HCT116 (cell line): ENCODE results near the gene TLR9. TPM values are rescaled to one million over a fixed set of nuclear protein-coding genes. Genes with fewer than 3 reads are reported as not detected.
A peak's percentile ranks its signal among the peaks of the same experiment; 100 is the strongest.
"Not testable (repeated sequence)": the region's sequence is repeated elsewhere in the genome, so short reads cannot be mapped to it uniquely, and the experiment has no call there.

Experiments
- ATAC-seq: fragments of 200-7000 bp; cut with Tn5 transposase; 2 replicates; pipeline ENCODE4 v1.9.1; 2020; ENCODE audit warnings: mild to moderate bottlenecking, moderate library complexity
- Bru-seq: library from RNA; stranded (reverse); fragments of 400-500 nt; gene quantifications from one replicate; lab custom pipeline; 2021; lab: Mats Ljungman, UMichigan
- BruChase-seq, 2 experiments: library from RNA; stranded (reverse); fragments of 400-500 nt; gene quantifications; one replicate each; lab custom pipeline; 2021; lab: Mats Ljungman, UMichigan
- BruUV-seq: library from RNA; stranded (reverse); fragments of 400-500 nt; replicated peaks from 2 replicates; lab custom pipeline; 2021; lab: Mats Ljungman, UMichigan
- CTCF ChIA-PET: fragments of 300-600 bp; sonication (Branson Sonifier 250); formaldehyde crosslinking; loops from one replicate; lab custom pipeline; 2021; ENCODE audit warnings: antibody characterized with exemption; lab: Charles Lee
- POLR2A ChIA-PET: fragments of 300-600, 350-600 bp; sonication (Branson Sonifier 250); formaldehyde crosslinking; loops from one replicate; lab custom pipeline; 2021; ENCODE audit warnings: antibody characterized with exemption; lab: Charles Lee
- RAD21 ChIA-PET, 2 experiments: fragments of 300-600 bp; sonication (Branson Sonifier 250); formaldehyde crosslinking; loops; one replicate each; lab custom pipeline; 2023; ENCODE audit warnings: low total read pairs in 2 of 2; ENCODE audit not compliant: uncharacterized antibody in 2 of 2, unreplicated experiment in 2 of 2, low non-redundant PET in 1 of 2; lab: Charles Lee
- DNase-seq: peaks from one replicate; pipeline ENCODE4 v3.0.0-alpha.2; 2010; ENCODE audit warnings: low read depth, low spot score
- H2AFZ ChIP-seq: fragments of 200-600 bp; shearing (Covaris generic), sonication (generic); 2 replicates; pipeline ENCODE4 v1.6.1; 2017; ENCODE audit warnings: low read depth, mixed run types, mixed read lengths, antibody characterized with exemption, low read length; ENCODE audit not compliant: poor library complexity, severe bottlenecking
- H3K27ac ChIP-seq: 2 replicates; pipeline ENCODE4 v1.5.1; 2012; ENCODE audit warnings: low read depth, low read length
- H3K27me3 ChIP-seq: fragments of 200-600 bp; sonication (generic); 2 replicates; pipeline ENCODE4 v1.6.1; 2016; ENCODE audit warnings: mixed run types, low read length, mixed read lengths; ENCODE audit not compliant: insufficient read depth
- H3K36me3 ChIP-seq, 2 experiments: fragments of 200-500 bp in 1 of 2; fragments of 200-600 bp in 1 of 2; sonication (Bioruptor generic) in 1 of 2; sonication (generic) in 1 of 2; 2 replicates each; pipeline versions ENCODE4 v1.5.1 to v1.6.1; 2014 to 2016; ENCODE audit warnings: low read length in 2 of 2, inconsistent platforms in 1 of 2, mixed read lengths in 1 of 2, mixed run types in 1 of 2; ENCODE audit not compliant: insufficient read depth in 2 of 2, control insufficient read depth in 1 of 2
- H3K4me1 ChIP-seq, 2 experiments: fragments of 200-600 bp in 1 of 2; sonication (generic) in 1 of 2; 2 replicates each; pipeline versions ENCODE4 v1.5.1 to v1.6.1; 2012 to 2017; ENCODE audit warnings: low read length in 2 of 2, inconsistent platforms in 1 of 2, mild to moderate bottlenecking in 1 of 2, mixed read lengths in 1 of 2, mixed run types in 1 of 2, moderate library complexity in 1 of 2; ENCODE audit not compliant: insufficient read depth in 2 of 2, control insufficient read depth in 1 of 2
- H3K4me2 ChIP-seq: fragments of 200-600 bp; sonication (generic); 2 replicates; pipeline ENCODE4 v1.6.1; 2017; ENCODE audit warnings: mixed run types, low read length, mixed read lengths
- H3K4me3 ChIP-seq, 2 experiments: fragments of 200-600 bp in 1 of 2; sonication (generic) in 1 of 2; replicated peaks in 1 of 2; 2 replicates each; pipeline ENCODE4 v1.5.1; 2011 to 2016; ENCODE audit warnings: low read length in 2 of 2, control low read depth in 1 of 2, low read depth in 1 of 2, mild to moderate bottlenecking in 1 of 2, mixed read lengths in 1 of 2, mixed run types in 1 of 2
- H3K79me2 ChIP-seq: fragments of 200-600 bp; sonication (generic); 2 replicates; pipeline ENCODE4 v1.6.1; 2017; ENCODE audit warnings: mild to moderate bottlenecking, mixed run types, low read length, moderate library complexity, mixed read lengths; ENCODE audit not compliant: insufficient read depth
- H3K9ac ChIP-seq: fragments of 200-600 bp; sonication (generic); 2 replicates; pipeline ENCODE4 v1.6.1; 2016; ENCODE audit warnings: low read length, mixed read lengths
- H3K9me2 ChIP-seq: fragments of 200-600 bp; sonication (generic), shearing (Covaris generic); 2 replicates; pipeline ENCODE4 v1.6.1; 2017; ENCODE audit warnings: mixed run types, mild to moderate bottlenecking, moderate library complexity; ENCODE audit not compliant: insufficient read depth
- H3K9me3 ChIP-seq, 2 experiments: fragments of 200-500 bp in 1 of 2; fragments of 200-600 bp in 1 of 2; sonication (Bioruptor generic) in 1 of 2; sonication (generic) in 1 of 2; 2 replicates each; pipeline ENCODE4 v1.6.1; 2014 to 2017; ENCODE audit warnings: low read length in 2 of 2, mixed read lengths in 2 of 2, inconsistent platforms in 1 of 2, low read depth in 1 of 2, mild to moderate bottlenecking in 1 of 2, mixed run types in 1 of 2, moderate library complexity in 1 of 2; ENCODE audit not compliant: control insufficient read depth in 1 of 2, insufficient read depth in 1 of 2
- H4K20me1 ChIP-seq: fragments of 200-600 bp; sonication (generic), shearing (Covaris generic); 2 replicates; pipeline ENCODE4 v1.6.1; 2017; ENCODE audit warnings: mixed run types, mild to moderate bottlenecking, moderate library complexity; ENCODE audit not compliant: insufficient read depth
- ZNF274 ChIP-seq: fragments of 200-500 bp; sonication (Bioruptor generic); IDR thresholded peaks from 2 replicates; pipeline ENCODE4 v1.6.1; 2014; ENCODE audit warnings: mild to moderate bottlenecking, low read depth, low read length, inconsistent platforms
- intact Hi-C: fragments of 100-400 bp; cut with micrococcal nuclease; formaldehyde crosslinking; loops from 2 replicates; pipeline ENCODE4 v1.10.0; 2022
- long read RNA-seq: library from polyadenylated mRNA; unstranded; transcript quantifications from one replicate; pipeline ENCODE4 v2.0.0, GENCODE V29; 2021; ENCODE audit not compliant: unreplicated experiment
- polyA plus RNA-seq: library from polyadenylated mRNA; unstranded; fragments of >200 nt; gene quantifications from 2 replicates; pipeline ENCODE4 v1.2.1, GENCODE V29; 2012; ENCODE audit warnings: missing spikeins
- total RNA-seq: library from RNA; stranded (reverse); gene quantifications from one replicate; pipeline ENCODE4 v1.2.1, GENCODE V29; 2021; ENCODE audit not compliant: unreplicated experiment
- TF ChIP-seq, protein P1 (sequence below): IDR thresholded peaks from 2 replicates; pipeline ENCODE4 v1.6.1; 2012

TLR9 gene
- total RNA-seq (0.15 TPM), Bru-seq, nascent RNA (not detected), BruChase-seq, experiment 1, labeled RNA remaining after a 6-hour chase (percentile 39 among the genes with signal in this experiment), BruChase-seq, experiment 2, labeled RNA remaining after a 2-hour chase (percentile 41 among the genes with signal in this experiment)
- 0.14 and 0.16 TPM in 2 replicates for polyA plus RNA-seq
- long read RNA-seq, result 0 reads

DNA sequence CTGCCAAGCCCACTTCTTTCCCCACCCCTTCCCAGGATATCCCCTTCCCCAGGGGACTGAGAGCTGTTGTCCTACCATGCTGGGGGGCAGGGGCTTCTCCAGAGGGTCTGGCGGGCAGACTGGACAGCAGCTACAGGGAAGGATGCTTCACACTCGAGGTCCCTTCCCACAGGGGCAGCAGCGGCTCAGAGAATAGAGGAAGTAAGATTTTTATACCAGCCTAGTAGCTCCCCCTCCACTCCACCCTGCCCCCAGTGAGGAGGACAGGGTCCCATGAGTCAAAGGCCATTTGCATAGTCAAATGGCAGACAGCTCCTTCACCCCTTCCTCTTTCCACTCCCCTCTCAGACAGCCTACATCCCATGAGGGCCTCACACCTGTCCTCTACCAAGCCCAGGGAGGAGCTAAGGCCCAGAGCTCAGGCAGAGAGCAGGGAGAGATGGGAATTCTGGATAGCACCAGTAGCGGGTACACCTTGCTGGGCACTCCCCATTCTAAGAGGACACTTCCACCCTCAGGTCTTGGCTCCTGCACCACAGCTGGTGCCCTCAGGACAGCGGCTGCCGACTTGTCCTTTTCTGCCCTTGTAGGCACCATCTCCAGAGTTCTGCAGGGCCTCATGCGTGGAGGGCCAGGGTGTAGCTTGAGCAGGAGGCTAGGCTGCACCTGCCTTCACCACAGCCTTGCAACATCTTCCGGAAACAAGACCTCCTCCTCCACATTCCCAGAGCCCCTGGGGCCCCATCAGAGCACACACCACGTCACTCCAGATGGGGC, at the start of gene TLR9:
TLR9 (minus strand) TSS at position 194 of the 777 bp plus-strand sequence; CDS start at position 78, 116 bp downstream.
- DNase-seq (no peak), ATAC-seq (no peak)
- Histone ChIP-seq H3K9ac (no peak within 1 kb of the TSS), H2AFZ (no peak within 1 kb of the TSS), H3K4me2 (no peak within 1 kb of the TSS), H3K4me3 (no peak within 1 kb of the TSS), H3K9me2 (no peaks in the 10 kb centered on the region), H3K79me2 (no peaks in the 10 kb centered on the region), H3K27me3 (no peaks in the 10 kb centered on the region), H3K36me3 (peaks cover 10 to 11% of the 10 kb centered on the region in 2 experiments; a peak in 3 of 4 replicates), H3K27ac (no peak within 1 kb of the TSS), H4K20me1 (no peaks in the 10 kb centered on the region), H3K4me1 (peaks cover 0 to 2% of the 10 kb centered on the region in 2 experiments; a peak in 1 of 4 replicates), H3K9me3 (no peaks in the 10 kb centered on the region)
- intact Hi-C loops, result no loop called here
- ChIA-PET RAD21 (interaction anchor here in 1 of 2 experiments (0.9 kb wide), 1 partner anchor 221 kb away, joined by 3 read pairs; no protein-coding TSS in a partner anchor), POLR2A (no interaction called here), CTCF (no interaction called here)
- TF ChIP-seq ZNF274, result no peak
- TF ChIP-seq, protein P1, sequence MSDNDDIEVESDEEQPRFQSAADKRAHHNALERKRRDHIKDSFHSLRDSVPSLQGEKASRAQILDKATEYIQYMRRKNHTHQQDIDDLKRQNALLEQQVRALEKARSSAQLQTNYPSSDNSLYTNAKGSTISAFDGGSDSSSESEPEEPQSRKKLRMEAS, result no peak
- BruUV-seq, result no TSS peak

DNA sequence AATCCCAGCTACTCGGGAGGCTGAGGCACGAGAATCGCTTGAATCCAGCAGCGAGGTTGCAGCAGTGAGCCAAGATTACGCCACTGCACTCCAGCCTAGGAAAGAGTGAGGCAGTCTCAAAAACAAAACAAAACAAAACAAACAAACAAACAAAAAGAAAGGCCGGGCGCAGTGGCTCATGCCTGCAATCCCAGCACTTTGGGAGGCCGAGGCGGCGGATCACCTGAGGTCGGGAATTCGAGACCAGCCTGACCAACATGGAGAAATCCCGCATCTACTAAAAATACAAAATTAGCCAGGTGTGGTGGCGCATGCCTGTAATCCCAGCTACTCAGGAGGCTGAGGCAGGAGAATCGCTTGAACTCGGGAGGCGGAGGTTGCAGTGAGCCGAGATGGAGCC, 49.3 kb upstream of the TLR9 start:
- CTCF ChIA-PET, result not testable (repeated sequence)

More for the DNA sequence above, 49.3 kb upstream of the TLR9 start:
- H2AFZ ChIP-seq, H3K27me3 ChIP-seq, H3K9me3 ChIP-seq, H3K4me3 ChIP-seq, H3K27ac ChIP-seq, H3K4me2 ChIP-seq, H3K9ac ChIP-seq, BruUV-seq, H3K9me2 ChIP-seq, RAD21 ChIA-PET, POLR2A ChIA-PET, DNase-seq, intact Hi-C loops, ATAC-seq: not testable (repeated sequence)
- H4K20me1 ChIP-seq, result peaks cover 30% of the 10 kb centered on the region; the same call in 1 of the 2 replicates
- peaks cover 14 to 34% of the 10 kb centered on the region in 2 experiments; a peak in 3 of 4 replicates for H3K36me3 ChIP-seq
- H3K79me2 ChIP-seq, result peaks cover 85% of the 10 kb centered on the region
- H3K4me1 ChIP-seq, result peaks cover 12 to 22% of the 10 kb centered on the region in 2 experiments; a peak in 3 of 4 replicates
